GM19238 (cell line): ENCODE measurements around the gene NUDT8.
"Not testable (repeated sequence)": the region's sequence is repeated elsewhere in the genome, so short reads cannot be mapped to it uniquely, and the experiment has no call there.

Experiments used
- DNase-seq: peaks from one replicate; pipeline ENCODE4 v3.0.0; 2011; ENCODE audit warnings: low spot score; ENCODE audit not compliant: insufficient read length

The NUDT8 gene

GRCh38 chr11:67660752-67661151 is 31.0 kb upstream of the NUDT8 start:
- DNase-seq: not testable (repeated sequence)

- not testable (repeated sequence) for DNase-seq
Observed at GRCh38 chr11:67659651-67660165, 30.0 kb upstream of the NUDT8 start.

GRCh38 chr11:67657300-67657699 is 27.6 kb upstream of the NUDT8 start:
- no peak for DNase-seq

GRCh38 chr11:67656278-67656922 is 26.7 kb upstream of the NUDT8 start:
- no peak for DNase-seq

- DNase-seq: no peak
Observed at GRCh38 chr11:67654225-67654624, 24.5 kb upstream of the NUDT8 start.

- DNase-seq: no peak
Observed at GRCh38 chr11:67652965-67653845, 23.5 kb upstream of the NUDT8 start.

GRCh38 chr11:67651976-67652781 is 22.4 kb upstream of the NUDT8 start:
- DNase-seq: no peak

GRCh38 chr11:67649634-67650510 is 20.1 kb upstream of the NUDT8 start:
- DNase-seq: no peak

GRCh38 chr11:67648796-67649613 is 19.3 kb upstream of the NUDT8 start:
- DNase-seq: no peak

- peak; percentile 75 for DNase-seq
Observed at GRCh38 chr11:67648140-67648795, 18.5 kb upstream of the NUDT8 start.

- no peak for DNase-seq
Observed at GRCh38 chr11:67647471-67647870, 17.7 kb upstream of the NUDT8 start.

GRCh38 chr11:67646535-67647336 is 17.0 kb upstream of the NUDT8 start:
- DNase-seq: peak; percentile 54

- DNase-seq: peak; percentile 6
Observed at GRCh38 chr11:67645521-67646461, 16.1 kb upstream of the NUDT8 start.

- DNase-seq: peak; percentile 2
Observed at GRCh38 chr11:67644472-67645418, 15.0 kb upstream of the NUDT8 start.

- DNase-seq: no peak
Observed at GRCh38 chr11:67644042-67644441, 14.3 kb upstream of the NUDT8 start.
